ENCODE measurements around the gene ACTR8. TPM values are rescaled to one million over a fixed set of nuclear protein-coding genes. Genes with fewer than 3 reads are reported as not detected.

The ACTR8 gene
- total RNA-seq, 6 experiments from 2014 or later: 6.7 to 12.0 (median 9.6) TPM

- TF ChIP-seq, protein P1, sequence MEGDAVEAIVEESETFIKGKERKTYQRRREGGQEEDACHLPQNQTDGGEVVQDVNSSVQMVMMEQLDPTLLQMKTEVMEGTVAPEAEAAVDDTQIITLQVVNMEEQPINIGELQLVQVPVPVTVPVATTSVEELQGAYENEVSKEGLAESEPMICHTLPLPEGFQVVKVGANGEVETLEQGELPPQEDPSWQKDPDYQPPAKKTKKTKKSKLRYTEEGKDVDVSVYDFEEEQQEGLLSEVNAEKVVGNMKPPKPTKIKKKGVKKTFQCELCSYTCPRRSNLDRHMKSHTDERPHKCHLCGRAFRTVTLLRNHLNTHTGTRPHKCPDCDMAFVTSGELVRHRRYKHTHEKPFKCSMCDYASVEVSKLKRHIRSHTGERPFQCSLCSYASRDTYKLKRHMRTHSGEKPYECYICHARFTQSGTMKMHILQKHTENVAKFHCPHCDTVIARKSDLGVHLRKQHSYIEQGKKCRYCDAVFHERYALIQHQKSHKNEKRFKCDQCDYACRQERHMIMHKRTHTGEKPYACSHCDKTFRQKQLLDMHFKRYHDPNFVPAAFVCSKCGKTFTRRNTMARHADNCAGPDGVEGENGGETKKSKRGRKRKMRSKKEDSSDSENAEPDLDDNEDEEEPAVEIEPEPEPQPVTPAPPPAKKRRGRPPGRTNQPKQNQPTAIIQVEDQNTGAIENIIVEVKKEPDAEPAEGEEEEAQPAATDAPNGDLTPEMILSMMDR (IDR thresholded peaks at IDR 0.05): no peak
- TF ChIP-seq POLR2A (IDR thresholded peaks at IDR 0.05): no peak
- DNase-seq (no peak), ATAC-seq (no peak)
- Histone ChIP-seq H3K27me3 (no peaks in the 10 kb centered on the region), H3K27ac (no peak overlapping the region), H3K36me3 (peaks cover 0 to 11% (median 4%) of the 10 kb centered on the region in 4 donors), H3K9me3 (no peaks in the 10 kb centered on the region), H3K4me1 (peaks cover 0 to 15% (median 0%) of the 10 kb centered on the region in 4 donors), H3K4me3 (no peak overlapping the region)
- intact Hi-C loops (cut with DNase I): no loop called here
- WGBS (ENCODE audit: insufficient coverage, low coverage, low lambda C conversion rate, missing lambda C conversion rate): no CpG with 5 or more reads among the region's 6 CpGs
These were observed 51.0 kb downstream of the ACTR8 start for GRCh38 chr3:53830944-53831343.

DNA sequence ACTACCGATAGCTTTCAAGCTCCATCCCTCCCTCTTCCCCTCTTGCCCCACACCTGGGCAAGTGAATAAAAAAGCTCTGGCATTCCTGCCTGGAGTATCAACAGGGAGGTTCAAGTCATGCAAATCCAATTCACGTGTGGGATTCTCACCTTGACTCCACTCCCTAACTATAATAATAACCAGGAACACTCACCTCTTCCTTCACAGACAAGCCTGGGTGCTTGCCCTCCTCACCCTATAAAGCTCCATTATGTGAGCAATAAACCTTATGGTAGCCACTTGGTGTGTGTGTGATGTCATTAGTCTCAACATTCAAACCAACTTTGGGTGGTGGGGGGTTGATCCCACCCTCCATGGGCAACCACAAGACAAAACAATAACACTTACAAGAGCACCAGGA, 52.3 kb downstream of the ACTR8 start:
- no peak overlapping the region for H3K4me3 ChIP-seq
- TF ChIP-seq, protein P1 (IDR thresholded peaks at IDR 0.05): no peak
- TF ChIP-seq POLR2A (IDR thresholded peaks at IDR 0.05): no peak
- WGBS (ENCODE audit: insufficient coverage, low coverage, low lambda C conversion rate, missing lambda C conversion rate): 71% methylated on average over 1 of the region's 2 CpGs
- H3K36me3 ChIP-seq: peaks cover 0 to 11% (median 4%) of the 10 kb centered on the region in 4 donors
- H3K27ac ChIP-seq: no peak overlapping the region
- H3K27me3 ChIP-seq: no peaks in the 10 kb centered on the region
- no peak for DNase-seq
- H3K4me1 ChIP-seq: peaks cover 0 to 8% (median 0%) of the 10 kb centered on the region in 4 donors
- intact Hi-C loops (cut with DNase I): no loop called here
- no peak for ATAC-seq
- no peaks in the 10 kb centered on the region for H3K9me3 ChIP-seq

- WGBS (ENCODE audit: insufficient coverage, low coverage, low lambda C conversion rate, missing lambda C conversion rate): 93% methylated on average over 1 of the region's 1 CpG
- H3K36me3 ChIP-seq: peaks cover 0 to 16% (median 5%) of the 10 kb centered on the region in 4 donors
- intact Hi-C loops (cut with DNase I): no loop called here
- peak in 1 of 4 donors; percentile 24 for ATAC-seq
- no peaks in the 10 kb centered on the region for H3K27me3 ChIP-seq
- no peaks in the 10 kb centered on the region for H3K9me3 ChIP-seq
- H3K27ac ChIP-seq: no peak overlapping the region
- no peak overlapping the region for H3K4me3 ChIP-seq
- TF ChIP-seq POLR2A (IDR thresholded peaks at IDR 0.05): no peak
- TF ChIP-seq, protein P1 (IDR thresholded peaks at IDR 0.05): no peak
- peaks cover 0 to 8% (median 0%) of the 10 kb centered on the region in 4 donors for H3K4me1 ChIP-seq
- DNase-seq: no peak
These were observed 53.4 kb downstream of the ACTR8 start for GRCh38 chr3:53828581-53828980.

GRCh38 chr3:53826048-53826447, 55.9 kb downstream of the ACTR8 start:
- no peak for ATAC-seq
- Histone ChIP-seq H3K36me3 (peaks cover 0 to 30% (median 15%) of the 10 kb centered on the region in 4 donors), H3K9me3 (no peaks in the 10 kb centered on the region), H3K4me3 (no peak overlapping the region), H3K4me1 (peaks cover 0 to 8% (median 0%) of the 10 kb centered on the region in 4 donors), H3K27ac (no peak overlapping the region), H3K27me3 (no peaks in the 10 kb centered on the region)
- intact Hi-C loops (cut with DNase I): no loop called here
- TF ChIP-seq, protein P1 (IDR thresholded peaks at IDR 0.05): no peak
- no peak for TF ChIP-seq POLR2A (IDR thresholded peaks at IDR 0.05)
- WGBS (ENCODE audit: insufficient coverage, low coverage, low lambda C conversion rate, missing lambda C conversion rate): 67% methylated on average over 1 of the region's 1 CpG
- DNase-seq: no peak

GRCh38 chr3:53824795-53825194, 57.2 kb downstream of the ACTR8 start:
- Histone ChIP-seq H3K27me3 (no peaks in the 10 kb centered on the region), H3K4me1 (peaks cover 0 to 8% (median 0%) of the 10 kb centered on the region in 4 donors), H3K4me3 (no peak overlapping the region), H3K27ac (no peak overlapping the region), H3K9me3 (no peaks in the 10 kb centered on the region), H3K36me3 (peaks cover 0 to 42% (median 23%) of the 10 kb centered on the region in 4 donors)
- TF ChIP-seq, protein P1 (IDR thresholded peaks at IDR 0.05): no peak
- no peak for TF ChIP-seq POLR2A (IDR thresholded peaks at IDR 0.05)
- WGBS (ENCODE audit: insufficient coverage, low coverage, low lambda C conversion rate, missing lambda C conversion rate): 100% methylated on average over 4 of the region's 4 CpGs
- peak in 1 of 3 donors; percentile 23 for DNase-seq
- intact Hi-C loops (cut with DNase I): no loop called here
- ATAC-seq: no peak
